ENCODE results near the gene CARMIL1. TPM values are rescaled to one million over a fixed set of nuclear protein-coding genes. Genes with fewer than 3 reads are reported as not detected.

Gene CARMIL1
- total RNA-seq, 1 experiment from 2014 or later, result 23.6 TPM

DNA sequence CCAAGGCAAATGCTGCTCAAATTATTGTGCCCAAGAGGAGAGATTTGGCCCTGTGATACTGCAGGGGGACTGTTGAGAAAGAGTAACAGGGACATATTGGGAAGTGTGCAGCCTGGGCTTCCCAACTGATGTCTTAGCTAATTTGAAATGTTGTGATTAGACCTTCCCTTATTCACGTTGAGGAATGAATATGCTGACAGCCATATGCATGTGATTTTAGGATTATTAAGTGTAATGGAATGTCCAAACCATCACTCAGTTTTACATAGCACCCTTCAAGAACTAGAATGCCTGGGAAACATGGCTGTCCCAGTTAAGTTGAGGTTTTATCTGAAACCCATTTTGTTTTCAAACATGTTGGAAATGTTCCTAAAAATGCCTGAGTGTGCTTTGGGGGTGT lies 81.4 kb downstream of the CARMIL1 start:
- H3K56ac ChIP-seq (ENCODE audit: insufficient read length, low read depth, low read length), result no peak overlapping the region
- H2BK120ac ChIP-seq (ENCODE audit: low read depth, low read length, poor library complexity, severe bottlenecking), result no peak overlapping the region
- peaks cover 6% of the 10 kb centered on the region; the same call in 1 of the 2 replicates for H3K4me1 ChIP-seq (ENCODE audit: insufficient read depth, low read length)
- no peak overlapping the region for H3K4me2 ChIP-seq (ENCODE audit: insufficient read depth, insufficient read length, low read length)
- H2BK5ac ChIP-seq (ENCODE audit: insufficient read length, low read length), result no peak overlapping the region
- no peak overlapping the region for H3T11ph ChIP-seq (ENCODE audit: low read length)
- H3K79me1 ChIP-seq (ENCODE audit: insufficient read depth, low read depth, low read length, poor library complexity, severe bottlenecking), result no peaks in the 10 kb centered on the region
- no CpG with 5 or more reads among the region's 1 CpG for WGBS (ENCODE audit: extremely low coverage, insufficient read length, low lambda C conversion rate)
- no peaks in the 10 kb centered on the region for H4K20me1 ChIP-seq (ENCODE audit: control insufficient read depth, insufficient read depth, insufficient read length)
- DNase-seq, result no peak
- H3K27ac Mint-ChIP-seq, result no peak overlapping the region
- no peaks in the 10 kb centered on the region for H3K36me3 Mint-ChIP-seq (ENCODE audit: insufficient read depth in 1 of 3, low read depth in 3 of 3)
- no peak overlapping the region for H4K5ac ChIP-seq (ENCODE audit: insufficient read length, low read depth, low read length)
- no peak overlapping the region for H2BK20ac ChIP-seq (ENCODE audit: low read depth, low read length, poor library complexity, severe bottlenecking)
- H3K79me2 ChIP-seq (ENCODE audit: insufficient read depth, low read length), result peaks cover 2% of the 10 kb centered on the region; the same call in 1 of the 2 replicates
- TF ChIP-seq, protein P1, sequence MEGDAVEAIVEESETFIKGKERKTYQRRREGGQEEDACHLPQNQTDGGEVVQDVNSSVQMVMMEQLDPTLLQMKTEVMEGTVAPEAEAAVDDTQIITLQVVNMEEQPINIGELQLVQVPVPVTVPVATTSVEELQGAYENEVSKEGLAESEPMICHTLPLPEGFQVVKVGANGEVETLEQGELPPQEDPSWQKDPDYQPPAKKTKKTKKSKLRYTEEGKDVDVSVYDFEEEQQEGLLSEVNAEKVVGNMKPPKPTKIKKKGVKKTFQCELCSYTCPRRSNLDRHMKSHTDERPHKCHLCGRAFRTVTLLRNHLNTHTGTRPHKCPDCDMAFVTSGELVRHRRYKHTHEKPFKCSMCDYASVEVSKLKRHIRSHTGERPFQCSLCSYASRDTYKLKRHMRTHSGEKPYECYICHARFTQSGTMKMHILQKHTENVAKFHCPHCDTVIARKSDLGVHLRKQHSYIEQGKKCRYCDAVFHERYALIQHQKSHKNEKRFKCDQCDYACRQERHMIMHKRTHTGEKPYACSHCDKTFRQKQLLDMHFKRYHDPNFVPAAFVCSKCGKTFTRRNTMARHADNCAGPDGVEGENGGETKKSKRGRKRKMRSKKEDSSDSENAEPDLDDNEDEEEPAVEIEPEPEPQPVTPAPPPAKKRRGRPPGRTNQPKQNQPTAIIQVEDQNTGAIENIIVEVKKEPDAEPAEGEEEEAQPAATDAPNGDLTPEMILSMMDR (conservative IDR thresholded peaks at IDR 0.05), result no peak
- H3K27me3 Mint-ChIP-seq (ENCODE audit: low read depth), result no peaks in the 10 kb centered on the region
- no peaks in the 10 kb centered on the region for H3K27me3 ChIP-seq (ENCODE audit: insufficient read depth, low read length)
- H3K9me3 ChIP-seq (ENCODE audit: control insufficient read depth, low read depth, low read length), result no peaks in the 10 kb centered on the region
- H2BK15ac ChIP-seq (ENCODE audit: low read depth, low read length), result no peak overlapping the region
- H3K4me3 Mint-ChIP-seq, result no peak overlapping the region
- H3K18ac ChIP-seq (ENCODE audit: insufficient read length, low read depth, low read length), result no peak overlapping the region
- no peak overlapping the region for H4K8ac ChIP-seq (replicated peaks; ENCODE audit: insufficient read length, low read depth, low read length)
- H3K4ac ChIP-seq (ENCODE audit: low read depth, low read length), result no peak overlapping the region
- H3K14ac ChIP-seq (ENCODE audit: insufficient read depth, low read length), result no peak overlapping the region
- no peaks in the 10 kb centered on the region for H3K9me3 Mint-ChIP-seq
- H2AK5ac ChIP-seq (ENCODE audit: insufficient read length, low read length), result no peak overlapping the region
- H2BK12ac ChIP-seq (ENCODE audit: insufficient read length, low read depth, low read length), result no peak overlapping the region
- no peak overlapping the region for H3K27ac ChIP-seq (ENCODE audit: insufficient read length, low read depth, low read length)
- no peaks in the 10 kb centered on the region for H3K23me2 ChIP-seq (ENCODE audit: insufficient read length, low read depth, low read length, poor library complexity, severe bottlenecking)
- H2AFZ ChIP-seq (ENCODE audit: low read length), result no peak overlapping the region
- H4K91ac ChIP-seq (ENCODE audit: insufficient read length, low read depth, low read length), result no peak overlapping the region
- H3K23ac ChIP-seq (ENCODE audit: insufficient read length, low read depth, low read length), result no peak overlapping the region
- peaks cover 31 to 32% of the 10 kb centered on the region in 2 experiments for H3K4me1 Mint-ChIP-seq
- H3K9ac ChIP-seq (ENCODE audit: extremely low read depth, insufficient read length, low read length), result no peak overlapping the region

All from H9 (cell line).